ENCODE measurements around the gene RASA4B.
A peak's percentile ranks its signal among the peaks of the same experiment; 100 is the strongest.
"Not testable (repeated sequence)": the region's sequence is repeated elsewhere in the genome, so short reads cannot be mapped to it uniquely, and the experiment has no call there.

RASA4B gene

GRCh38 chr7:102472126-102473041 is 45.2 kb downstream of the RASA4B start:
- no peak for DNase-seq

DNA sequence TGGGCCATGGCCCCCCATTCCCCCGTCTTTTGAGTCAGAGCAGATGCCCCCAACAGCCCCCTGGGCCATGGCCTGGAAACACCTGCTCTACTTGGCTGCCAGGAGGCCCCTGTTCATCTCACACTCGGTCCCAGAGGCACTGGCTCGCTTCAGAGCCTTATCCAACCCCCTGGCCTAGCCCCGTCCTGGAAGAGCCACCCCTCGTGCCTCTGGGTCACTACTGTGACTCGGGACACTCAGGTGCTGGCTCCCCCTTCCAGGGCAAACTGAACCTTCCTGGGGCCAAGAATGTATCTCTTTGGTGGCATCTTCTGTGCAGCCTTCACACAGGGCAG is 45.8 kb downstream of the RASA4B start:
- DNase-seq, result no peak

DNA sequence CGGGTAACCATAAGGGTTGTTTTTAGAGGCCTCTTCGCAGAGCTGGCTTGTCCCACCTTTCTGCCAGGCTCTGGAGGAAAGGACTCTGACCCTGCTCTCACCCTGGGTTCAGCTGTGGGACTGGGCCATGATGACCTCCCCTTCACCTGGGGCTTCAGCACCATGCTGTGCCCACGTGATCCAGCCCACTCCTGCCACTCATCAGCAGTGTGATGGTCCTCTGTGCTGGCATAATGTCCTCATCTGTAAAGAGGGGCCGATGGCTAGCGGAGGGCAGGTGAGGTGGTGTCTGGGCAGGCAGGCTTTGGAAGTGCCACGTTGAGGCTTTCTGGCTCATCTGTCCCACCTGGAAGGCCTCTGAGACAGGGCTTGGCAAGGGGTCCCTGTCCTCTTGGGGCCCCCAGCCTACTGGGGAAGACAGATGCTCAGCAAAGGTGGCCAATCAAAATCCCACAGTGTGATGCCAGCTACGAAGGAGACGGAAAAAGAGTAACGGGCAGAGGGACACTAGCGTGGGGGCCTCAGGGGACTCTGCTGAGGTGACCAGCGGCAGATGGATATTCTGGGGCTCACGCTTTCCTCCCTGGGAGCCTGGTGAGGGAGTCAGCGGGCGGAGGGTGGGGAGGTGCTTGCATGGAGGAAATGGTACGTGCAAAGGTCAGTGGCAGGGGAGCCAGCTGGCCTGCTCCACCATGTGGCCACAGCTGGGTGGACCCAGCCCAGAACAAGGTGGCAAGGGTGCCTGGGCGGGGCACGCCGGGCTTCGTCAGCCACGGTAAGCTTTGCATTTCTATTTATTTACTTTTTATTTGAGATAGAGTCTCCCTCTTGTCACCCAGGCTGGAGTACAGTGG is 47.4 kb downstream of the RASA4B start:
- DNase-seq, result no peak

DNA sequence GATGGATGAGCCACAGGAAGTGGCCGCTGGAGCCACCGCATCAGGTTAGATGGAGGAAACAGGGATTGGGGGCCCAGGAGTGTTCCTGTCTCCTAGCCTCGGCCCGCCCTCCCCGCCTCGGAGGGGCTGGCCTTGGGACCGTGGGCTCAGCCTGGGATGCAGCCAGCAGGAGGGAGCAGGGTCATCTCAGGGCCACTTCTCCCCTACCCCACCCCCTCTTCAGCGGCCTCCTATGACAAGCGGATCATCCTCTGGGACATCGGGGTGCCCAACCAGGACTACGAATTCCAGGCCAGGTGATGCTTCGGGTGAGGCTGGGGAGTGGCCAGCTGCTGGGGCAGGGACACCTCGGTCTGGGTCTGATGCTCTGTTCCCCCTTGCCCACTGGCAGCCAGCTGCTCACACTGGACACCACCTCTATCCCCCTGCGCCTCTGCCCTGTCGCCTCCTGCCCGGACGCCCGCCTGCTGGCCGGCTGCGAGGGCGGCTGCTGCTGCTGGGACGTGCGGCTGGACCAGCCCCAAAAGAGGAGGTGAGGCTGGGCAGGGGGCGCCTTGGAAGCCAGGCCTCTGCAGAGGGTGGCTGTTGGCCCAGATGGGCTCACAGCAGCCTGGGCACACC is 48.1 kb downstream of the RASA4B start:
- no peak for DNase-seq

- DNase-seq, result no peak
Measured at GRCh38 chr7:102468478-102469350, 48.9 kb downstream of the RASA4B start.

GRCh38 chr7:102467581-102468477 is 49.7 kb downstream of the RASA4B start:
- DNase-seq, result no peak

DNA sequence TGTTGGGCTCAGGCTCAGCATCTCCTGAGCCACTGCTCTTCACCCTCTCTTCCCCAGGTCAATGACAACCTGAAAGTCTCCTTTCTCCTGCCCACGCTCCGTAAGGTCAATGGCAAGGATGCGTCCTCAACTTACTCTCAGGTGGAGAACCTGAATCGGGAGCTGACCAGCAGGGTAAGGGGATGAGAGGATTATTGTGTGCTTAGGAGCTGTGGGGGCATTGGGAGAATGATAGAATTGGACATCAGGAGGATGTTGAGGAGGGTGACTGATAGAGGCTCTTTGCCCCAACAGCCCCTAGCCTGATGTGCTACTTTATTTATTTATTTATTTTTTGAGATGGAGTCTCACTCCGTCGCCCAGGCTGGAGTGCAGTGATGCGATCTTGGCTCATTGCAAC is 51.5 kb downstream of the RASA4B start:
- DNase-seq, result no peak

DNA sequence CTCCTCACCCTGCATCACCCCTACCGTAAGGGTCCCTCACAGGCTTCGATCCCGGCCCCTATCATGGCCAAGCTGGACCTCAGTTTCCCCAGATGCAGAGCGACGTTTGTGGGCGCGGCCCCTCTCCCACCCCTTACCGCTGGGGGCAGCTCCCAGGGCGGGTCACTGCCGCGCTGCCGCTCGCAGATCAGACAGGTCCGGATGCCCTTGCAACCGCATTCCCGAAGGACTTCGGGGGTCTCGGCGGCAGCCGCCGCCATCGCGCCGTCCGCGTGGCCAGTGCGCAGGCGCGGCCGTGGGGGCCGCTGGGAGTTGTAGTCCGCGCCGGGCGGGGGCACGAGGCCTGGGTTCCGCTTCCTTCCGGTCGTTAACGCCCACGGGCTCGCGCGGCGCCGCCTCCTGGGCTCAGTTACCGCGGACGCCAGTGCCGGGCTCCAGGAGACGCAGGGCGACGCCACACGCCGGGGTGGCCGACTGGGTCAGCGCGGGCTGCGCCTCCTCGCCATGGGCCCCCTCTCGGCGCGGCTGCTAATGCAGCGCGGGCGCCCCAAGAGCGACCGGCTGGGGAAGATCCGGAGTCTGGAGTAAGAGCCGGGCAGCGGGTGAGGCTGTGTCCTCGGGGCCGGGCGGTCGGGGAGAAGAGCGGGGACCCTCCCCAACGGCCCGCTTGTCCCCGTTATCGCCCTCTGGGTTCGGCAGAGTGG is 52.8 kb downstream of the RASA4B start, which contains the start of the genes ALKBH4 and LRWD1:
ALKBH4 (minus strand) TSS at position 287 of the 704 bp plus-strand sequence; CDS start at position 260, 27 bp downstream.
LRWD1 (plus strand) TSS at position 408 of the 704 bp plus-strand sequence; CDS start at position 505, 97 bp downstream.
- DNase-seq, result peak; percentile 86 to 87

DNA sequence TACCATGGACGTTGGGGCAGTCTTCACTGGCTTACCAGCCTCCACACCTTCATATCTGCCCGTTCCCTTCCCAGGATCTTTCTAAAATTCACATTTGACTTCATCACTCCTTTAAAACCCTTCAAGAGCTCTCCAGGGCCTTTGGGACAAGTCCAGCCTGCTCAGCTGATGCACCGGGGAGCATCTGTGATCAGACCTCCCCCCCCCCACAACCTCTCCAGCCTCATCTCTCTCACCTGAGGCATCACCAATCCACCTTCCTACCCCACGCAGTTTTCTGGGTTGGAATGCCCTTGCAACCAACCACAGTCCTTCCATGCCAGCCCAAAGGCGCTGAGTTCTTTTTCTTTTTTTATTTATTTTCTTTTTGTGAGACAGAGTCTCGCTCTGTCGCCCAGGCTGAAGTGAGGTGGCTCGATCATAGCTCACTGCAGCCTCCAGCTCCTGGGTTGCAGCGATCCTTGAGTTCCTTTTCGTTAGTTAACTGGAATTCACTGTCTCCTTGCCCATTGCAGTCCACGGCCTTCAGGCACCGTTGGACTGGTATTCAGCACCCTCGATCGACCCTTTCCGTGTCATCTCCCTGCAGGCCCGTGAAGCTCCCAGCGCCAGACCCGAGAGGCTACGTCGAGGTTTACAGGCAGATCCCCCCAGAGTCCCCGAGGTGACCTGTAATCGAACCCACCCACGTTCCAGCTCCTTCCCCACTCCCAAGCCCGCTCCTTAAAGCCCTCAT is 53.6 kb downstream of the RASA4B start:
- DNase-seq, result no peak

DNA sequence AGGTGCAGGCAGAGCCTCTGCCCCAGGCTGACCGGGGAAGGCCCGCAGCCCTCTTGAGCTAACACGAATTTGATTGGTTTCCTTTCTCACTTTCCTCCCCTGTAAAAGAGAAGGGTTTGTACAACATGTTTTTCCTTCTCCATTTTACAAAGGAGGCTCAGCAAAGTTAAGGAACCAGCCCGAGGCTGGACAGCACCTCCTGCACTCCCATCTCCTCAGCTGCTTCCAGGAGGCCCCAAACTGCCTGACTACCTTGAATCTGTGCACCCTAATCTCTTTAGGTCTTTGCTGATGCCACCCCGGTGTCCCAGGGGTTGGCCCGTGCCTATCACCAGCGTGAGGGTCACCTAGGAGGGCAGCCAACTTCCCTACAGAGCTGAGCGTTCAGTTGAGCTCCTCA is 57.1 kb downstream of the RASA4B start:
- no peak for DNase-seq

DNA sequence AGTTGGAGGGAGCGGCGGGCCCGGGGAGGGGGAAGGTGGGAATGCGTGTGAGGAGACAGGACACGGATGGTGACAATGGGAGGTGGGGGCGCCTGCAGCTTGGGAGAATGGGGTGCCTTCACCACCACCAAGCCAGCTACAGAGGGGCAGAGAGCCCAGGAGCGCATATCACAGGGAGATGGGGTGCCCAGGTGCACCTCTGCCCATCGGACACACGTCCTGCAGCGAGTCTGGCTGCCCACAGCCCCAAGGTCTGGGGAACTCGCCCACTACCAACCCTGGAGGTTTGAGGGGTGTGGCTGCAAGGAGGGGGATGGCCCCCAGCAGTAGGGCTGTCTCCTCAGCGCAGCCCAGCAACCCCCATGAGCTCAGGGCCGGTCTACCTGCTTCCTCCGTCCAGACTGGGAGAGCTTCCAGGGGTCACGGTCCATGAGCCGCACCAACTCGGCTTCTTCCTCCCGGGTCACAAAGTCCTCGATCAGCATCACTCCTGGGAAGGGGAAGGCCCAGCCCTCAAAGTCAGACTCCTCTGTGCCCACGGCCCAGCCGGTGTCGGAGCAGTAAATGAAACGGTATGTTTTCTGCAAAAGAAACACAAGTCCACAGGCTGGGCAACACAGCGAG is 58.2 kb downstream of the RASA4B start:
- DNase-seq, result no peak

DNA sequence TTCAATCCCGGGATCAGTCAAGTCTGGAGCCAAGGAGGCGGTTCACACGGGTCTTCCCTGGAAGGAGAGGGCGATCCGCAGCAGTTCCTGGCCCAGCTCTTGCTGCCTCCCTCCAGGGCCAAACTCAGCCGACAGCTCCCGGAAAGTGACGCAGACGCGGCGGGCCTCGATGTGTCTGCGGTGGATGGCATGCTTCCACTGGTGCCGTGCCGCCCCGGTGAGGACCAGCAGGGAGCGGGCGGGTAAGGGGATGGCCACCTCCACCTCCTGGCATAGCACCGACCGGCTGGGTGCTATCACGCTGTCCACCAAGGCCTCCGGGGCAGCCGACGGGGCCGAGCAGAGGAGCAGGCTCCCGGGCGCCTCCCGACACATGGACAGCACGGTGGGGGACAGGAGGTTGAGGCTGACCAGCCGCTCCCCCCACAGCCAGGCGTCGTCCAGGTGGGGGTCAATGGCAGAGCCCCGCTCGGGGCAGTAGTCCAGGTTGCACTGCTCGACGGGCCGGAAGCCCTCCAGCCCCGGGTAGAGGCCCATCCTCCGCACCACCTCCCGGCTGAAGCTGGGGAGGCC is 60.1 kb downstream of the RASA4B start:
- no peak for DNase-seq

- no peak for DNase-seq
Measured at GRCh38 chr7:102456327-102456726, 61.2 kb downstream of the RASA4B start.

- DNase-seq, result no peak
Measured at GRCh38 chr7:102455596-102455995, 62.0 kb downstream of the RASA4B start.

DNA sequence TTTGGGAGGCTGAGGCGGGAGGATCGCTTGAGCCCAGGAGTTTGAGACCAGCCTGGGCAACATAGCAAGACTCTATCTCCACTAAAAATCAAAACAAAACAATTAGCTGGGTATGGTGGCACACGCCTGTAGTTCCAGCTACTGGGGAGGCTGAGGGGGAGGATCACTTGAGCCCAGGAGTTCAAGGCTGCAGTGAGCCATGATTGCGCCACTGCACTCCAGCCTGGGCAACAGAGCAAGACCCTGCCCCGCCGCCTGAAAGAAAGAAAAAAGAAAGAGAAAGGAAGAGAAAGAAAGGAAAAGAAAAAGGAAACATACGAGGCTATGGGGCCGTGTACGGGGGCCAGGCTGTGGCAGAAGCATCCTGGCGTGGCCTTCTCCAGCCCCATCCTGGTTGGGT is 62.6 kb downstream of the RASA4B start:
- DNase-seq, result not testable (repeated sequence)

DNA sequence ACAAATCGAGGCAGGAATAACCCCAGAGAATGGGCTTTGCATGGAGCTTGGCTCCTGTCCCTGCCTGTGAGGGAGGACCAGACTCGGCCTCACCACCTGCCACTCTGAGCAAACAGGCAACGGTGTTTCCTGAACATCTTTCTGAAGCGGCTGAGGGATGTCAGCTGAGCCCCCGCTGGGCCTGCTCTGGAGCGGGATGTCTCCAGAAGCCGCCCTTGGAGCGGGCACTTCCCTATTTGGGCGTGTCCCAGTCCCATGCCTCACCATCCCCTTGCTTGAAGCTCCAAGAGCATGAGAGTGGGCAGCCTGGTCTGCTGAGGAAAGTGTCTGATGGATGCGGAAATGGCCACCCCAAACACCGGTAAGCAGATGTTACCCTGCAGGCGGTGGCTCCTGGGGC is 63.1 kb downstream of the RASA4B start:
- DNase-seq, result no peak

- no peak for DNase-seq
Measured at GRCh38 chr7:102453319-102453718, 64.3 kb downstream of the RASA4B start.

DNA sequence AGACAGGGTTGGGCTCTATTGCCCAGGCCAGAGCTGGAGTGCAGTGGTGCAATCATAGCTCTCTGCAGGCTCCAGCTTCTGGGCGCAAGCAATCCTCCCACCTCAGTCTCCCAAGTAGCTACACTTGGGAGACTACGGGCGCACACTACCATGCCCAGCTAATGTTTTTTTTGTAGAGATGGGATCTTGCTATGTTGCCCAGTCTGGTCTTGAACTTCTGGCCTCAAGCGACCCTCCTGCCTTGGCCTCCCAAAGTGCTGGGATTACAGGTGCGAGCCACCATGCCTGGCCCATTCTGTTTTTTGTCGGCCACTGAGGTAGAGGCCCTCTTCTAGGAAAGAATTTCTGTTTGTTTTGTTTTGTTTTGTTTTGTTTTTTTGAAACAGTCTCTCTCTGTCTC is 65.1 kb downstream of the RASA4B start:
- no peak for DNase-seq

Measured in AML-193 (cell line).